K562 (cell line): Measurements from ENCODE around the gene IDUA. TPM values are rescaled to one million over a fixed set of nuclear protein-coding genes. Genes with fewer than 3 reads are reported as not detected.
A peak's percentile ranks its signal among the peaks of the same experiment; 100 is the strongest.

ENCODE experiments used
- CBFA2T3 ChIP-seq: fragments of 450-650 bp; IDR thresholded peaks from 2 replicates; pipeline ENCODE4 v1.6.1; 2017
- CBX1 ChIP-seq: sonication (generic); IDR thresholded peaks from 2 replicates; pipeline ENCODE4 v1.6.1; 2016; ENCODE audit warnings: antibody characterized with exemption, low read depth, mild to moderate bottlenecking
- CREM ChIP-seq: IDR thresholded peaks from 2 replicates; pipeline ENCODE4 v1.6.1; 2014; ENCODE audit warnings: antibody characterized with exemption, low read depth
- CXXC5 ChIP-seq: fragments of 250-450 bp; sonication (Bioruptor Pico); IDR thresholded peaks from 2 replicates; pipeline ENCODE4 v1.8.0; 2022; ENCODE audit warnings: inconsistent platforms, mild to moderate bottlenecking, moderate library complexity
- FOXA1 ChIP-seq: fragments of 450-650 bp; IDR thresholded peaks from 2 replicates; pipeline ENCODE4 v1.6.1; 2016; ENCODE audit warnings: mild to moderate bottlenecking, borderline replicate concordance
- FOXJ3 ChIP-seq: sonication (generic); formaldehyde crosslinking; IDR thresholded peaks from 2 replicates; pipeline ENCODE4 v1.4.0; 2020; ENCODE audit warnings: mild to moderate bottlenecking, missing genetic modification reagents
- FOXO4 ChIP-seq: fragments of 450-650 bp; formaldehyde crosslinking; IDR thresholded peaks from 2 replicates; pipeline ENCODE4 v1.4.0; 2020; ENCODE audit warnings: mild to moderate bottlenecking, moderate library complexity
- HOXB6 ChIP-seq: fragments of 250-450 bp; sonication (Bioruptor Pico); IDR thresholded peaks from 2 replicates; pipeline ENCODE4 v1.5.1; 2022; ENCODE audit warnings: mild to moderate bottlenecking, borderline replicate concordance
- SP1 ChIP-seq: sonication (generic); formaldehyde crosslinking; IDR thresholded peaks from 2 replicates; pipeline ENCODE4 v1.8.1; 2022; ENCODE audit warnings: mild to moderate bottlenecking, missing genetic modification reagents
- TFAP4 ChIP-seq: sonication (generic); formaldehyde crosslinking; IDR thresholded peaks from 2 replicates; pipeline ENCODE4 v1.8.0; 2022; ENCODE audit warnings: missing genetic modification reagents, mild to moderate bottlenecking, moderate library complexity, borderline replicate concordance
- TOE1 ChIP-seq, 2 experiments: fragments of 450-650 bp in 1 of 2; sonication (generic) in 1 of 2; formaldehyde crosslinking in 1 of 2; IDR thresholded peaks; 2 replicates each; pipeline versions ENCODE4 v1.7.1 to v1.8.0; 2016 to 2022; ENCODE audit warnings: borderline replicate concordance in 2 of 2, mild to moderate bottlenecking in 2 of 2, antibody characterized with exemption in 1 of 2, inconsistent platforms in 1 of 2, low read depth in 1 of 2, missing genetic modification reagents in 1 of 2, moderate library complexity in 1 of 2
- ZBTB9 ChIP-seq: fragments of 450-650 bp; formaldehyde crosslinking; IDR thresholded peaks from 2 replicates; pipeline ENCODE4 v1.4.0; 2020; ENCODE audit warnings: mild to moderate bottlenecking, moderate library complexity
- ZC3H8 ChIP-seq: fragments of 450-650 bp; IDR thresholded peaks from 2 replicates; pipeline ENCODE4 v1.6.1; 2017
- ZNF324 ChIP-seq: fragments of 250-450 bp; sonication (Bioruptor Pico); IDR thresholded peaks from 2 replicates; pipeline ENCODE4 v1.4.0; 2020; ENCODE audit warnings: mild to moderate bottlenecking
- polyA plus RNA-seq, 8 experiments: library from polyadenylated mRNA; depleted of rRNA in 4 of 8; stranded (reverse) in 5 of 8; unstranded in 3 of 8; fragments of >200 nt; fragmentation: Nextera tagmentation in 2 of 8; fragmentation: Illumina TruSeq in 1 of 8; extraction: Ambion mirVana in 2 of 8; extraction: Trizol in 1 of 8; gene quantifications; 2 replicates each; pipeline versions ENCODE4 v1.2.1 to v1.2.3, GENCODE V29; 2011 to 2014; ENCODE audit warnings: inconsistent platforms in 1 of 8, missing spikeins in 1 of 8
- total RNA-seq, 7 experiments: library from RNA; depleted of rRNA in 6 of 7; stranded (reverse); fragments of >200 nt in 6 of 7; fragmentation: Illumina TruSeq in 2 of 7; extraction: Trizol in 2 of 7; gene quantifications; 2 replicates each; pipeline versions ENCODE4 v1.2.1 to v1.2.3, GENCODE V29; 2011 to 2021; ENCODE audit warnings: low replicate concordance in 1 of 7
- TF ChIP-seq, protein P1 (sequence below): fragments of 250-450 bp; sonication (Bioruptor Pico); IDR thresholded peaks from 2 replicates; pipeline ENCODE4 v1.8.0; 2021; ENCODE audit warnings: moderate library complexity, mild to moderate bottlenecking, inconsistent platforms
- TF ChIP-seq, protein P2 (sequence below): sonication (generic); formaldehyde crosslinking; IDR thresholded peaks from 2 replicates; pipeline ENCODE4 v1.8.0; 2022; ENCODE audit warnings: mild to moderate bottlenecking, missing genetic modification reagents

The IDUA gene
- total and polyA plus RNA-seq, 9 of the 15 experiments (the other 6 are each of a cell fraction or from before 2014, with no cell fraction given): 0.04 to 16.1 (median 1.2) TPM

- TF ChIP-seq CXXC5 (CRISPR knock-in tag): peak; percentile 75
- TF ChIP-seq CBX1: no peak
- TF ChIP-seq, protein P1, sequence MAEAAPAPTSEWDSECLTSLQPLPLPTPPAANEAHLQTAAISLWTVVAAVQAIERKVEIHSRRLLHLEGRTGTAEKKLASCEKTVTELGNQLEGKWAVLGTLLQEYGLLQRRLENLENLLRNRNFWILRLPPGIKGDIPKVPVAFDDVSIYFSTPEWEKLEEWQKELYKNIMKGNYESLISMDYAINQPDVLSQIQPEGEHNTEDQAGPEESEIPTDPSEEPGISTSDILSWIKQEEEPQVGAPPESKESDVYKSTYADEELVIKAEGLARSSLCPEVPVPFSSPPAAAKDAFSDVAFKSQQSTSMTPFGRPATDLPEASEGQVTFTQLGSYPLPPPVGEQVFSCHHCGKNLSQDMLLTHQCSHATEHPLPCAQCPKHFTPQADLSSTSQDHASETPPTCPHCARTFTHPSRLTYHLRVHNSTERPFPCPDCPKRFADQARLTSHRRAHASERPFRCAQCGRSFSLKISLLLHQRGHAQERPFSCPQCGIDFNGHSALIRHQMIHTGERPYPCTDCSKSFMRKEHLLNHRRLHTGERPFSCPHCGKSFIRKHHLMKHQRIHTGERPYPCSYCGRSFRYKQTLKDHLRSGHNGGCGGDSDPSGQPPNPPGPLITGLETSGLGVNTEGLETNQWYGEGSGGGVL (CRISPR knock-in tag): no peak
- TF ChIP-seq, protein P2, sequence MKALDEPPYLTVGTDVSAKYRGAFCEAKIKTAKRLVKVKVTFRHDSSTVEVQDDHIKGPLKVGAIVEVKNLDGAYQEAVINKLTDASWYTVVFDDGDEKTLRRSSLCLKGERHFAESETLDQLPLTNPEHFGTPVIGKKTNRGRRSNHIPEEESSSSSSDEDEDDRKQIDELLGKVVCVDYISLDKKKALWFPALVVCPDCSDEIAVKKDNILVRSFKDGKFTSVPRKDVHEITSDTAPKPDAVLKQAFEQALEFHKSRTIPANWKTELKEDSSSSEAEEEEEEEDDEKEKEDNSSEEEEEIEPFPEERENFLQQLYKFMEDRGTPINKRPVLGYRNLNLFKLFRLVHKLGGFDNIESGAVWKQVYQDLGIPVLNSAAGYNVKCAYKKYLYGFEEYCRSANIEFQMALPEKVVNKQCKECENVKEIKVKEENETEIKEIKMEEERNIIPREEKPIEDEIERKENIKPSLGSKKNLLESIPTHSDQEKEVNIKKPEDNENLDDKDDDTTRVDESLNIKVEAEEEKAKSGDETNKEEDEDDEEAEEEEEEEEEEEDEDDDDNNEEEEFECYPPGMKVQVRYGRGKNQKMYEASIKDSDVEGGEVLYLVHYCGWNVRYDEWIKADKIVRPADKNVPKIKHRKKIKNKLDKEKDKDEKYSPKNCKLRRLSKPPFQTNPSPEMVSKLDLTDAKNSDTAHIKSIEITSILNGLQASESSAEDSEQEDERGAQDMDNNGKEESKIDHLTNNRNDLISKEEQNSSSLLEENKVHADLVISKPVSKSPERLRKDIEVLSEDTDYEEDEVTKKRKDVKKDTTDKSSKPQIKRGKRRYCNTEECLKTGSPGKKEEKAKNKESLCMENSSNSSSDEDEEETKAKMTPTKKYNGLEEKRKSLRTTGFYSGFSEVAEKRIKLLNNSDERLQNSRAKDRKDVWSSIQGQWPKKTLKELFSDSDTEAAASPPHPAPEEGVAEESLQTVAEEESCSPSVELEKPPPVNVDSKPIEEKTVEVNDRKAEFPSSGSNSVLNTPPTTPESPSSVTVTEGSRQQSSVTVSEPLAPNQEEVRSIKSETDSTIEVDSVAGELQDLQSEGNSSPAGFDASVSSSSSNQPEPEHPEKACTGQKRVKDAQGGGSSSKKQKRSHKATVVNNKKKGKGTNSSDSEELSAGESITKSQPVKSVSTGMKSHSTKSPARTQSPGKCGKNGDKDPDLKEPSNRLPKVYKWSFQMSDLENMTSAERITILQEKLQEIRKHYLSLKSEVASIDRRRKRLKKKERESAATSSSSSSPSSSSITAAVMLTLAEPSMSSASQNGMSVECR (CRISPR knock-in tag): peak; percentile 15; the same call in 1 of the 2 replicates
- TF ChIP-seq ZC3H8: no peak
- TF ChIP-seq FOXJ3 (CRISPR knock-in tag): no peak
- no peak for TF ChIP-seq TOE1 (IDR thresholded peaks at IDR 0.05; ENCODE audit: borderline replicate concordance)
- no peak for TF ChIP-seq TOE1 (CRISPR knock-in tag; IDR thresholded peaks at IDR 0.05; ENCODE audit: borderline replicate concordance, low read depth)
- TF ChIP-seq HOXB6: no peak
- peak; percentile 49; the same call in 1 of the 2 replicates for TF ChIP-seq FOXO4 (CRISPR knock-in tag)
- TF ChIP-seq SP1 (CRISPR knock-in tag): peak; percentile 51; the same call in 1 of the 2 replicates
- no peak for TF ChIP-seq ZNF324 (CRISPR knock-in tag)
- no peak for TF ChIP-seq FOXA1
- TF ChIP-seq TFAP4: peak; percentile 42; the same call in 1 of the 2 replicates
- TF ChIP-seq CBFA2T3: no peak
- TF ChIP-seq CREM: no peak
- 0 out of 2 replicates have a peak, but pooled peaks have one; percentile 55 for TF ChIP-seq ZBTB9 (CRISPR knock-in tag)
These were observed 10.7 kb downstream of the IDUA start (continued) for GRCh38 chr4:997375-998071.
